GM19023 (cell line): ENCODE results near the gene SLC43A2.

ENCODE experiments used
- ATAC-seq: cut with Tn5 transposase; IDR thresholded peaks from one replicate; pipeline ENCODE4 v1.9.1; 2021; ENCODE audit warnings: mild to moderate bottlenecking, moderate library complexity; ENCODE audit not compliant: unreplicated experiment

Gene SLC43A2

GRCh38 chr17:1624650-1625049 lies 4.0 kb downstream of the SLC43A2 start:
- ATAC-seq = no peak

GRCh38 chr17:1623057-1623630 lies 5.5 kb downstream of the SLC43A2 start:
- no peak for ATAC-seq

- no peak for ATAC-seq
Measured at GRCh38 chr17:1621273-1621954, 7.2 kb downstream of the SLC43A2 start.

- ATAC-seq = no peak
Measured at GRCh38 chr17:1620486-1620885, 8.1 kb downstream of the SLC43A2 start.

GRCh38 chr17:1617620-1618174 lies 10.9 kb downstream of the SLC43A2 start:
- ATAC-seq = no peak

GRCh38 chr17:1616101-1616500 lies 12.5 kb downstream of the SLC43A2 start:
- ATAC-seq = no peak

GRCh38 chr17:1612400-1612799 lies 16.2 kb downstream of the SLC43A2 start:
- ATAC-seq = no peak

GRCh38 chr17:1611715-1612114 lies 16.9 kb downstream of the SLC43A2 start:
- no peak for ATAC-seq

- no peak for ATAC-seq
Measured at GRCh38 chr17:1608676-1609075, 20.0 kb downstream of the SLC43A2 start.

- ATAC-seq = peak; percentile 11
Measured at GRCh38 chr17:1607971-1608320, 20.7 kb downstream of the SLC43A2 start.

- no peak for ATAC-seq
Measured at GRCh38 chr17:1606352-1606985, 22.2 kb downstream of the SLC43A2 start.

- no peak for ATAC-seq
Measured at GRCh38 chr17:1605681-1606351, 22.8 kb downstream of the SLC43A2 start.

GRCh38 chr17:1604831-1605528 lies 23.7 kb downstream of the SLC43A2 start:
- no peak for ATAC-seq

- ATAC-seq = no peak
Measured at GRCh38 chr17:1601571-1601970, 27.1 kb downstream of the SLC43A2 start.

GRCh38 chr17:1598399-1599095 lies 30.1 kb downstream of the SLC43A2 start:
- ATAC-seq = no peak

- ATAC-seq = no peak
Measured at GRCh38 chr17:1597861-1598342, 30.7 kb downstream of the SLC43A2 start.

GRCh38 chr17:1593630-1593931 lies 35.1 kb downstream of the SLC43A2 start:
- ATAC-seq = no peak

GRCh38 chr17:1592751-1593629 lies 35.6 kb downstream of the SLC43A2 start:
- ATAC-seq = peak; percentile 69

GRCh38 chr17:1591474-1592090 lies 37.1 kb downstream of the SLC43A2 start:
- no peak for ATAC-seq
